Right atrium auricular region (tissue), 2 donors: ENCODE data around the gene ARHGEF6. TPM values are rescaled to one million over a fixed set of nuclear protein-coding genes. Genes with fewer than 3 reads are reported as not detected.

ENCODE experiments used
- DNase-seq: peaks from one replicate; pipeline ENCODE4 v3.0.0-alpha.2; 2019; ENCODE audit warnings: low spot score
- H3K27ac ChIP-seq, 2 donors: fragments of 200-600 bp; sonication (generic); 1 replicate in 1 of 2; 2 replicates in 1 of 2; pipeline ENCODE4 v1.5.1; 2016 to 2019
- H3K27me3 ChIP-seq, 2 donors: fragments of 200-600 bp; sonication (generic); one replicate each; pipeline versions ENCODE4 v1.5.1 to v1.6.0; 2017 to 2019
- H3K36me3 ChIP-seq: fragments of 200-600 bp; sonication (generic); one replicate; pipeline ENCODE4 v1.5.1; 2016
- H3K4me1 ChIP-seq, 2 donors: fragments of 200-600 bp; sonication (generic); one replicate each; pipeline versions ENCODE4 v1.5.1 to v1.6.0; 2017 to 2019
- H3K4me3 ChIP-seq, 2 donors: fragments of 200-600 bp; sonication (generic); 1 replicate in 1 of 2; 2 replicates in 1 of 2; pipeline ENCODE4 v1.5.1; 2017 to 2019; ENCODE audit warnings: mild to moderate bottlenecking in 1 of 2, moderate library complexity in 1 of 2
- H3K9me3 ChIP-seq, 2 donors: fragments of 200-600 bp; sonication (generic); one replicate each; pipeline ENCODE4 v1.5.1; 2019
- total RNA-seq, 2 donors: library from RNA; depleted of rRNA; stranded (reverse); fragments of >200 nt; gene quantifications; one replicate each; pipeline ENCODE4 v1.1.0, GENCODE V29; 2016
- TF ChIP-seq, protein P1 (sequence below), 2 donors: fragments of 200-600 bp; sonication (generic); IDR thresholded peaks; one replicate each; pipeline ENCODE4 v1.5.1; 2019; ENCODE audit warnings: antibody characterized with exemption in 2 of 2

ARHGEF6 gene
- total RNA-seq, 2 donors from 2014 or later, result 41.3 to 45.8 TPM

DNA sequence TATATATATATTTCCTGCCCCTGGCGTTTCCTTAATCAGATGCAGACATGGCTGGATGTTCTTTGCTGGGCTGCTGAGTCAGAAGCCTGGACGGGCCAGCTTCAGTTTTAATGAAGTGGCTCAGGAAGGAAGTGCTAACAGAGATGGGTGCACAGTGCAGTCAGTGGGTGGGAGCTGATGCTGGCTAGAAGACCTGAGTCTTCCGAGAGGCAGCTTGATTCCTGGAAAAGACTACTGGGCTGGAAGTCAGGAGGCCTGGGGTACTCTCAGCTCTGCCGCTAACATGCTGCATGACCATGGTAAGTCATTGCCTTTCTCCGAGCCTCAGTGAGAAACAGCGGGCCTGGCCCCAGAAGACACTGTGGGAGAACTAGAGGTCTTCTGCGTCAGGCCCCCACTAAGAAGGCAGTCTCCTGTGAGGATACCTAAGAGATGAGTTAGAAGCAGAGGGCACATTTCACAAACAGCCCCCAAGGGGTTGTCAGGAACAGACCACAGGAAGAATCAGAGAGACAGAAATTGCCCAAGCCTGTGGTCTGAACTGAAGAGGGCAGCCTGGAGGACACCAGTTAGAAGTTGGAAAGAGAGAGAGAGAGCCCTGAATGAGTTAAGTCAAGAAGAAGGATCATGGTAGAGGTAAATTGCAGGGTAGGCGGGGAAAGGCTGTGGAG is 141.1 kb downstream of the ARHGEF6 start:
- no peak for DNase-seq
- no peaks in the 10 kb centered on the region for H3K9me3 ChIP-seq
- H3K27ac ChIP-seq, result no peak overlapping the region
- H3K4me1 ChIP-seq, result no peaks in the 10 kb centered on the region
- H3K36me3 ChIP-seq, result no peaks in the 10 kb centered on the region
- H3K27me3 ChIP-seq, result no peaks in the 10 kb centered on the region
- H3K4me3 ChIP-seq, result no peak overlapping the region
- TF ChIP-seq, protein P1, sequence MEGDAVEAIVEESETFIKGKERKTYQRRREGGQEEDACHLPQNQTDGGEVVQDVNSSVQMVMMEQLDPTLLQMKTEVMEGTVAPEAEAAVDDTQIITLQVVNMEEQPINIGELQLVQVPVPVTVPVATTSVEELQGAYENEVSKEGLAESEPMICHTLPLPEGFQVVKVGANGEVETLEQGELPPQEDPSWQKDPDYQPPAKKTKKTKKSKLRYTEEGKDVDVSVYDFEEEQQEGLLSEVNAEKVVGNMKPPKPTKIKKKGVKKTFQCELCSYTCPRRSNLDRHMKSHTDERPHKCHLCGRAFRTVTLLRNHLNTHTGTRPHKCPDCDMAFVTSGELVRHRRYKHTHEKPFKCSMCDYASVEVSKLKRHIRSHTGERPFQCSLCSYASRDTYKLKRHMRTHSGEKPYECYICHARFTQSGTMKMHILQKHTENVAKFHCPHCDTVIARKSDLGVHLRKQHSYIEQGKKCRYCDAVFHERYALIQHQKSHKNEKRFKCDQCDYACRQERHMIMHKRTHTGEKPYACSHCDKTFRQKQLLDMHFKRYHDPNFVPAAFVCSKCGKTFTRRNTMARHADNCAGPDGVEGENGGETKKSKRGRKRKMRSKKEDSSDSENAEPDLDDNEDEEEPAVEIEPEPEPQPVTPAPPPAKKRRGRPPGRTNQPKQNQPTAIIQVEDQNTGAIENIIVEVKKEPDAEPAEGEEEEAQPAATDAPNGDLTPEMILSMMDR (IDR thresholded peaks at IDR 0.05), result no peak

DNA sequence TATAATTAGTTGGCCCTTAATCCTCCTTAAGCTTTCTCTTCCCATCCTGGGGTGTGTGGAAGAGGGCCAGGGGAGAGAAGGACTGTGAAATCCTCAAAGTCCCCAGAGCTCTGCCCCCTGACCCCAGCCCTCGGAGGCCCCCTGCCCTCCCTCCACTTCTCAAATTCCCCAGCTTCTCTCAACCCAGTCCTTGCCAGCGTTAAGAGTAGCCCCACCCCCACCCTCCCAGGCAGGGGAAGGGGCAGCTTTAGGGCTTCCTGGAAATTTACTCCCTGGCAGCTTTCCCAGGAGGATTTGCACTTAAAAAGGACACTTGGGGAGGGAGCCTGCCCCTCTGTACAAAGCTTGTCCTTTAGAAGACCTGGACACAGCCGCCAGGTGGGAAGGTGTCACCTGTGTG is 144.6 kb downstream of the ARHGEF6 start:
- TF ChIP-seq, protein P1 (IDR thresholded peaks at IDR 0.05), result no peak
- Histone ChIP-seq H3K27me3 (no peaks in the 10 kb centered on the region), H3K27ac (no peak overlapping the region), H3K36me3 (no peaks in the 10 kb centered on the region), H3K9me3 (no peaks in the 10 kb centered on the region), H3K4me1 (no peaks in the 10 kb centered on the region), H3K4me3 (no peak overlapping the region)
- DNase-seq, result no peak

DNA sequence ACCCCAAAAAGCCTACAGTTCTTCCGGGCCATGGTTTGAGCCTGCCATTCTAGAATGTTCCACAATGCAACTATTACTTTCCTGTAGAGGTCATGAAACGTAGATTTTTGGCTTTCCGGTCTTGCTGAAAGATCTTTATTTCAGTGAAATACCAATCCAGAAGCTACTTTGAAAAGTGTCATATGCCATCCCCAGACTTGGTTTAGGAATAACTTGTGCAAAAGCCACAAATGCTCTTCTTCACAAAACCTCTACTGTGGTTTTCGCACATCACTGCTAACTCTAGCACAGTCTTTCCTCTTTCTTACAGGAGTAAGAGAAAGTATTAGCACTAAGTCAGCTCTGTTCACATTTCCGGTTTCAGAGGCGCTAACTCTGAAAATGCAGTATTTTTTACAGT is 145.5 kb downstream of the ARHGEF6 start:
- no peak overlapping the region for H3K4me3 ChIP-seq
- H3K27ac ChIP-seq, result no peak overlapping the region
- TF ChIP-seq, protein P1 (IDR thresholded peaks at IDR 0.05), result no peak
- H3K36me3 ChIP-seq, result no peaks in the 10 kb centered on the region
- DNase-seq, result no peak
- no peaks in the 10 kb centered on the region for H3K4me1 ChIP-seq
- no peaks in the 10 kb centered on the region for H3K27me3 ChIP-seq
- H3K9me3 ChIP-seq, result no peaks in the 10 kb centered on the region

DNA sequence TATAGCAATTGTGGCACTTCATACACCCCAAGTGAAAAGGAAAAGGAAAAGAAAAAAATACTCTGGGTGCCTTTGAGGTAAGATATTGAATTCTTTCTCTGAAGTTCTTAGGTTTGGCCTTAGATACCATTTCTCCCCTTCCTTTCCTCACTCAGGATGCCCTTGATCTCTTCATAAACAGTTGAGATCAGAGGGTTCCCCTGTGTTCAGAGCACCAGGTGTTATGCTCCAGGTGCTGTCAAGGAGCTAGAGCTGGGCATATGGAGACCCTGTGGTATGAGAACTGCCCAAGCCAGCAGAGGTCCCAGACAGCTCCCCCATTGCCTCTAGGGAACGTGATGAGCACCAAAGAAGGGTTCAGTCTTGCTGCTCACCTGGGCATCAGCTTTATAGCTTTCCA is 149.9 kb downstream of the ARHGEF6 start:
- TF ChIP-seq, protein P1 (IDR thresholded peaks at IDR 0.05), result no peak
- Histone ChIP-seq H3K27ac (no peak overlapping the region), H3K4me1 (no peaks in the 10 kb centered on the region)

DNA sequence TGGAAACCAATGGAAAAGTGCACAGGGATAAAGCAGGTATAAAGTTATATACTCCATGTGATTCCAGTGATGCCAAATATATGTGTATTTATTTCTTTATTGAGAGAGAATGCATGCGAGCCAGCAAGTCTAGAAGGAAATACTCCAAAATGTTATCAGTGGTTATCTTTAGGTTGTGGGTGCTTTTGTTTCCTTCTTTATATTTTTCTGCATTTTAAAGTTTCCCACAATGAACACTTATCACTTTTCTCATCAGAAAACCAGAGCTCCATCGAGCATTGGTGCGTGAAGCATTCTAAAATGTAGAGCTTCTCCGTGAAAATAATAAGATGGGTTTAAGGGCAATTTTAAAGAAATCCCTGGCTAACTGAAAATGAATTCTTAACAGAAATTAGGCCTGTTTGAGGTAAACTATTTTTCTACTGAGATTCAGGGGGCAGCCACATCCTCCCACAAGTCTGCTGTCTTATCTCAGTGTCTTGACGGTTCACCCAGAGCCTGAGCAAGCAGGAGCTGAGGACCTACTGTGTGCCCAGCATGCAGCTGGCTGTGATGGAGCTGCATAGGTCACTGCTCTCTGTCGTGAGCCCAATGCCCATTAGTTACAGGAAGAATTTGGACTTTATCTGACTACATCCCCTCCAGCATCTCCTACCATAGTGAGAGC is 151.5 kb downstream of the ARHGEF6 start:
- H3K9me3 ChIP-seq, result no peaks in the 10 kb centered on the region
- H3K36me3 ChIP-seq, result no peaks in the 10 kb centered on the region
- TF ChIP-seq, protein P1 (IDR thresholded peaks at IDR 0.05), result no peak
- DNase-seq, result no peak
- H3K27ac ChIP-seq, result no peak overlapping the region
- no peaks in the 10 kb centered on the region for H3K27me3 ChIP-seq
- H3K4me3 ChIP-seq, result no peak overlapping the region
- H3K4me1 ChIP-seq, result no peaks in the 10 kb centered on the region

More for the DNA sequence above, 149.9 kb downstream of the ARHGEF6 start:
- no peaks in the 10 kb centered on the region for H3K9me3 ChIP-seq
- no peaks in the 10 kb centered on the region for H3K36me3 ChIP-seq
- DNase-seq, result no peak
- H3K27me3 ChIP-seq, result no peaks in the 10 kb centered on the region
- no peak overlapping the region for H3K4me3 ChIP-seq
